PFSK-1 (cell line): ENCODE results near the gene PNKP.
A peak's percentile ranks its signal among the peaks of the same experiment; 100 is the strongest.

ENCODE experiments used
- FOXP2 ChIP-seq: optimal IDR thresholded peaks from 2 replicates; pipeline ENCODE3; 2011; ENCODE audit warnings: borderline replicate concordance, control low read depth, inconsistent platforms; ENCODE audit not compliant: insufficient read depth; ENCODE audit errors: extremely low read length, extremely low read depth
- POLR2AphosphoS5 ChIP-seq: IDR thresholded peaks from 2 replicates; pipeline ENCODE4 v1.6.1; 2012; ENCODE audit warnings: low read depth, mild to moderate bottlenecking, control low read depth, low read length, moderate library complexity
- SIN3A ChIP-seq: IDR thresholded peaks from 2 replicates; pipeline ENCODE4 v1.6.1; 2012; ENCODE audit warnings: mild to moderate bottlenecking, low read length, moderate library complexity, borderline replicate concordance; ENCODE audit not compliant: insufficient read depth
- TAF1 ChIP-seq: IDR thresholded peaks from 2 replicates; pipeline ENCODE4 v1.6.1; 2012; ENCODE audit warnings: low read length, control low read depth, borderline replicate concordance; ENCODE audit not compliant: insufficient read depth
- TF ChIP-seq, protein P1 (sequence below), 2 experiments: IDR thresholded peaks; 2 replicates each; pipeline versions ENCODE4 v1.6.1 to v1.8.0; 2011 to 2012; ENCODE audit warnings: low read depth in 2 of 2, low read length in 2 of 2, control low read depth in 1 of 2, inconsistent platforms in 1 of 2, mild to moderate bottlenecking in 1 of 2, moderate library complexity in 1 of 2; ENCODE audit not compliant: insufficient read depth in 1 of 2

The PNKP gene

DNA sequence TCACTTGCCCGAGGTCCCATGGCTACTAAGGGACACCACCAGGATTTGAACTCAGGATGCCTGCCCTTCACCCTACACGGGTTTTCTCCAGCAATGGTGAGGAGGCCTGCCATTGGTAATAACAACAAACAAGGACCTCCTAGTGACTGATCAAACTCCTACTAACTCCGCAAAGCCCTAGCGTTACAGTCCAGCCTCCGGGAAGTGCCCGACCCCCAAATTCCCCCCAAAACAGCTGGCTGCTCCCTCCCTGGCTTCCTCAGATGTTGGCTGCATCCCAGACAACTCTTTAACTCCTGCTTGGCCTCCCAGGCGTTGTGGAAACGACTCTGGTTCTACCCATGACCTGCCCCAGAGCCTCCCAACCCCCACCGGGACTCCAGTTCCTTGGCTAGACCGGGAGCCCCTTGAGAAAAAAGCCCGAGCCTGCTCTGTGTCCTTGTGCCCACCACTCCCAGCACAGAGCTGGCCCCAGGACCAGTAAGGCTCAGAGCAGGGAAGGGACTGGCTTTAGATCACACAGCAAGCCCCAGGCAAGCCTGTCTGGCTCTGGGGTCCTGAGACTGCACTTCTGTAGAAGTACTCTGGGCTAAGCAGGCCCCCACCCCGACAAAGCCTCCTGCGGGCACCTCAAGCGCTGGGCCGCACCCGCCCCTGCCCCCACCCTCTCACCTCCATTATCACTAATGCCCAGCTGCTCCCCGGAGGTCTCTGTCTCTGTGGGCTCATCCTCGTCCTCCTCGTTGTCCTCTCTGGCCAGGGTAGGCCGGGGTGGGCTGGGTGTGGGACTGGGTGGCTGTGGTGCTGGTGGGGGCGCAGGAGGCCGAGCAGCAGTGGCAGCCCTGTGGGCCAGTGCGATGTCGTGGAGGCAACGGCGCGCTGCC, 5.1 kb upstream of the PNKP start:
- TF ChIP-seq, protein P1, sequence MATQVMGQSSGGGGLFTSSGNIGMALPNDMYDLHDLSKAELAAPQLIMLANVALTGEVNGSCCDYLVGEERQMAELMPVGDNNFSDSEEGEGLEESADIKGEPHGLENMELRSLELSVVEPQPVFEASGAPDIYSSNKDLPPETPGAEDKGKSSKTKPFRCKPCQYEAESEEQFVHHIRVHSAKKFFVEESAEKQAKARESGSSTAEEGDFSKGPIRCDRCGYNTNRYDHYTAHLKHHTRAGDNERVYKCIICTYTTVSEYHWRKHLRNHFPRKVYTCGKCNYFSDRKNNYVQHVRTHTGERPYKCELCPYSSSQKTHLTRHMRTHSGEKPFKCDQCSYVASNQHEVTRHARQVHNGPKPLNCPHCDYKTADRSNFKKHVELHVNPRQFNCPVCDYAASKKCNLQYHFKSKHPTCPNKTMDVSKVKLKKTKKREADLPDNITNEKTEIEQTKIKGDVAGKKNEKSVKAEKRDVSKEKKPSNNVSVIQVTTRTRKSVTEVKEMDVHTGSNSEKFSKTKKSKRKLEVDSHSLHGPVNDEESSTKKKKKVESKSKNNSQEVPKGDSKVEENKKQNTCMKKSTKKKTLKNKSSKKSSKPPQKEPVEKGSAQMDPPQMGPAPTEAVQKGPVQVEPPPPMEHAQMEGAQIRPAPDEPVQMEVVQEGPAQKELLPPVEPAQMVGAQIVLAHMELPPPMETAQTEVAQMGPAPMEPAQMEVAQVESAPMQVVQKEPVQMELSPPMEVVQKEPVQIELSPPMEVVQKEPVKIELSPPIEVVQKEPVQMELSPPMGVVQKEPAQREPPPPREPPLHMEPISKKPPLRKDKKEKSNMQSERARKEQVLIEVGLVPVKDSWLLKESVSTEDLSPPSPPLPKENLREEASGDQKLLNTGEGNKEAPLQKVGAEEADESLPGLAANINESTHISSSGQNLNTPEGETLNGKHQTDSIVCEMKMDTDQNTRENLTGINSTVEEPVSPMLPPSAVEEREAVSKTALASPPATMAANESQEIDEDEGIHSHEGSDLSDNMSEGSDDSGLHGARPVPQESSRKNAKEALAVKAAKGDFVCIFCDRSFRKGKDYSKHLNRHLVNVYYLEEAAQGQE (IDR thresholded peaks at IDR 0.05; ENCODE audit: insufficient read depth in 1 of 2, low read depth in 2 of 2, low read length in 2 of 2) = no peak
- TF ChIP-seq POLR2AphosphoS5 = no peak
- TF ChIP-seq FOXP2 = no peak
- TF ChIP-seq SIN3A = no peak
- no peak for TF ChIP-seq TAF1

DNA sequence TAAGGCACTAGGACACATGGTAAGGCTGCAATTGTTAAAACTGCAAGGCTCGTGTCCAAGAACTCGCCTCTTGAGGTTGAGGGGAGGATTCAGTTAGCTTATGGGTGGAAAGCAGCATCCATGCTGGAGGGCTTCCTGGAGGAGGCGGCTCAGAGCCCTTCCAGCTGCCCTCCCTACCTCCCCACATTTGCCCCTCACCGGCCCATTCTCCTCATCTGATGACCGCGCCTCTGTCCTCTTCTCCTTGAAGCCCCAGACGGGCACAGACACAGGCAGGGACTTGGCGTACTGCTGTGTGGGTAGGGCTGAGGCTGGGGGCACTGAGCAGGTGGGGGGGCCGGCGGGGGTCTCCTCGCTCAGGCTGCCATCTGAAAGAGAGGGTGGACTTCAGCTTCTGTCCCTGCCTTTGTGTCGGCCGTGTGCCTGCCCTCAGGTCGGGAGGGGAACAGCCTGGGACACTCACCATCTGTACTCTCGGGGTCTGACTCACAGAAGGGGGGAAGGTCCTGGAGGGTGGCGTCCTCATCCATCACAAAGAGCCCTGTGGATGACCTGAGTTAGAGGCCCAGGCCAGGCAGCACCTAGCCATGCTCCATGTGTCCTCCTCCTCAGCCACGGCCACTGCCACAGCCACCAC, 4.1 kb upstream of the PNKP start:
- no peak for TF ChIP-seq SIN3A
- TF ChIP-seq POLR2AphosphoS5 = no peak
- TF ChIP-seq, protein P1 (IDR thresholded peaks at IDR 0.05; ENCODE audit: insufficient read depth in 1 of 2, low read depth in 2 of 2, low read length in 2 of 2) = no peak
- TF ChIP-seq TAF1 = no peak
- TF ChIP-seq FOXP2 = no peak

DNA sequence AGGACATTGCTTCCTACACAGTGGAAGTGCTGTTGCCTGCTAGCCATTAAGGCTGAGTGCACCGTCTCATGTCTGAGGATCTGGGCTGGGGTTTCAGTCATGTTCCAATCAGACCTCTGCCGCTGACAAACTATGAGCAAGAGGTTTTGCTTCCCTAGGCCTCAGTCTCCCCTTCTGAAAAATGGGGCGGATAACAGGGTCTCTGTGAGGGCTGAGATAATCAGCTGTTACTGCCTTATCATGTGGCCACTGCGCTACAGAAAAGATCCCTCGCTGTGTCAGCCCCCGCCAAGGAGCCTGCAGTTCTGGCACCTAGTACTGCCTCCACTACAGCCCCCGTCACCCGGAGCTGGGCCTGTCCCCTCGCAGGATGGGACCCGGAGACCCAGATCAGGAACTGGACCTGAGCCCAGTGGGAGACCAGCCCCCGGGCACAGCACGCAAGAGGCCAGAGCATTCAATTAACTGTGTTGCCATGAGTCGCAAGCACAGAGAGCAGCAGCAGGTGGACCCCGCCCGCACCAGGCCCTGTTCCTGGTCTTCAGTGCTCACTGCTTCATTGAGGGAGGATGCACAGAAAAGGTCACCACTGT, 3.0 kb upstream of the PNKP start:
- TF ChIP-seq POLR2AphosphoS5 = no peak
- TF ChIP-seq SIN3A = no peak
- no peak for TF ChIP-seq TAF1

DNA sequence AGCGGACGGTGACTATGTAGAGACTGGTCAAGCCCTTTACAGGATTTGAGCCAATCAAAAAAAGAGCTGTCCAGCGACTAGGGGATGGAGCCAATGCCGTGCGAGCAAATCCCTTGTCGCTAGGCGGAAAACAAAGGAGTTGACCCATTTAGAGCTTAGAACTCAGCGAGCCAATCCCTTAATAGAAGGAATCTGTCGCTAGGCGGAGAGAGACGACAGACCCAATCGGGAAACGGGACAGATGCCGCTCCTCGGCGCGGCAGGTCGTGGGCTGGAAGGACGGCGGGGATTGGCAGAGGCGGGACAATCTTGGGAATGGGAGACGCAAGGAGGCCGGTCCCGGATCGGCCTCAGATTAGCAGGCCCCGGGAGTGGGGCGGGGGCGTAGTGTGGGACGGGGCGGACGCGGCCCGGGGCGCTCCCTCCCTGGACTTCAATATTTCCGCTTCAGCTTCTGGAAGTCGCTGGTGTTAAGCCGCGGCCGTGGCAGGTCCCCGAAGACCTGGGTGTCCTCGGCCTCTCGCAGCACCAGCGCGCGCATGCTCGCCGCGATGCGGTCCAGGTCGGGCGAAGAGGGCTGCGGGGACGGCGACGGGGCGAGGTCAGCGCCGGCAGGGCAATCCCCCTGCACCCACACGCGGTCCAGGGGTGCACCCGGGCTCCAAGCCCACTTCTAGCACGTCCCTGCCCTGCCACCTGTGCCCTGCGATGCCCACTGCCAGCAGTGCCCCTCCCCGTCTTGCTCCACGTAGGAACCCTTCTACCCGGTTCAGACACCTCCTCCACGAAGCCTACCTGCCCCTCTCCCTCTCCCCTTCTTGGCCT, 2.3 kb upstream of the PNKP start:
- TF ChIP-seq POLR2AphosphoS5 (peak; percentile 64), SIN3A (no peak), FOXP2 (peak; percentile 82), TAF1 (no peak; the same call in 1 of the 2 replicates)
- TF ChIP-seq, protein P1 (IDR thresholded peaks at IDR 0.05; ENCODE audit: insufficient read depth in 1 of 2, low read depth in 2 of 2, low read length in 2 of 2) = peak in 1 of 2 experiments; percentile 46; a peak in 1 of 4 replicates

DNA sequence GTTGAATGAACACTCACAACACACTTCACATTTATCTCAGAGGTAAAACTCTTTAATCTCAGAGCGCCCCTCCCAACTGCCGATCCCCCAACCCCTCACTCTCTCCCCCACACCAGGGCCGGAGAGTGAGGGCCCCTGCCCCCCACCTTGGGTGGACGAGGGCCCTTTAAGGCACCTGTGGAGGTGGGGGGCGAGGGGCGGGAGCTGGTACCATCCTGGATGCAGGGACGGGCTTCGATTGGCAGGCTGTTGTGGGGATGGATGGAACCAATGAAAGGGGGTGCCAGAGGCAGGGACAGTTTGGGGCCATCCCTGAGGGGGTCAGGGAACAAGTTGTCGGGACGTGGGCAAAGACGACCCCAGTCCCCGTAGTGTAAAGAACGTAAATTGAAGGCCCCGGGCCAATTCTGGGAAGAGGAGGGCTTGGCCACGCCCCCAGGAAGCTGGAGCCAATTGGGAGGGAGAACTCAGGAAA, 1.7 kb upstream of the PNKP start:
- TF ChIP-seq FOXP2 = no peak
- TF ChIP-seq POLR2AphosphoS5 = no peak; the same call in 1 of the 2 replicates
- TF ChIP-seq SIN3A = no peak
- TF ChIP-seq, protein P1 (IDR thresholded peaks at IDR 0.05; ENCODE audit: insufficient read depth in 1 of 2, low read depth in 2 of 2, low read length in 2 of 2) = no peak
- TF ChIP-seq TAF1 = no peak
